Mesendoderm (in vitro differentiated cells): Measurements from ENCODE around the gene KMT2A.
"Not testable (repeated sequence)": the region's sequence is repeated elsewhere in the genome, so short reads cannot be mapped to it uniquely, and the experiment has no call there.

Experiments used
- DNase-seq: peaks from one replicate; pipeline ENCODE4 v3.0.0; 2013
- H2AK5ac ChIP-seq: 2 replicates; pipeline ENCODE4 v1.6.1; 2013; ENCODE audit warnings: low read length, inconsistent platforms
- H2BK120ac ChIP-seq: 2 replicates; pipeline ENCODE4 v1.6.1; 2013; ENCODE audit warnings: low read depth, mild to moderate bottlenecking, low read length, moderate library complexity, mixed read lengths
- H2BK15ac ChIP-seq: replicated peaks from 2 replicates; pipeline ENCODE4 v1.6.1; 2013; ENCODE audit warnings: low read depth, mild to moderate bottlenecking, moderate library complexity
- H2BK5ac ChIP-seq: 2 replicates; pipeline ENCODE4 v1.6.1; 2013; ENCODE audit warnings: low read length, inconsistent platforms
- H3K18ac ChIP-seq: 2 replicates; pipeline ENCODE4 v1.6.1; 2013; ENCODE audit warnings: mild to moderate bottlenecking, low read length, mixed read lengths
- H3K23ac ChIP-seq: one replicate; pipeline ENCODE4 v1.6.1; 2013; ENCODE audit warnings: low read length
- H3K27ac ChIP-seq: 2 replicates; pipeline ENCODE4 v1.5.1; 2013; ENCODE audit warnings: low read depth, mild to moderate bottlenecking, inconsistent platforms, low read length, moderate library complexity
- H3K27me3 ChIP-seq: 2 replicates; pipeline ENCODE4 v1.6.1; 2013; ENCODE audit warnings: low read length, control low read depth, mild to moderate bottlenecking, inconsistent platforms; ENCODE audit not compliant: insufficient read depth, poor library complexity
- H3K36me3 ChIP-seq: 2 replicates; pipeline ENCODE4 v1.6.1; 2013; ENCODE audit warnings: low read length, inconsistent platforms; ENCODE audit not compliant: control insufficient read depth, insufficient read depth
- H3K4ac ChIP-seq: one replicate; pipeline ENCODE4 v1.6.1; 2013; ENCODE audit warnings: low read depth, mild to moderate bottlenecking, low read length, moderate library complexity
- H3K4me1 ChIP-seq: 2 replicates; pipeline ENCODE4 v1.6.1; 2013; ENCODE audit warnings: low read depth, low read length, inconsistent platforms; ENCODE audit not compliant: control insufficient read depth
- H3K4me2 ChIP-seq: 2 replicates; pipeline ENCODE4 v1.6.1; 2013; ENCODE audit warnings: low read length
- H3K4me3 ChIP-seq: 2 replicates; pipeline ENCODE4 v1.5.1; 2013; ENCODE audit warnings: mild to moderate bottlenecking, low read length
- H3K56ac ChIP-seq: one replicate; pipeline ENCODE4 v1.6.1; 2013; ENCODE audit warnings: low read length
- H3K79me1 ChIP-seq: 2 replicates; pipeline ENCODE4 v1.6.1; 2013; ENCODE audit warnings: low read length, inconsistent platforms
- H3K79me2 ChIP-seq: 2 replicates; pipeline ENCODE4 v1.6.1; 2013; ENCODE audit warnings: mild to moderate bottlenecking, low read length; ENCODE audit not compliant: control insufficient read depth, insufficient read depth
- H3K9ac ChIP-seq: 2 replicates; pipeline ENCODE4 v1.6.1; 2013; ENCODE audit warnings: low read length, inconsistent platforms
- H4K5ac ChIP-seq: one replicate; pipeline ENCODE4 v1.6.1; 2013; ENCODE audit warnings: low read length
- H4K8ac ChIP-seq: one replicate; pipeline ENCODE4 v1.6.1; 2013; ENCODE audit warnings: low read depth, mild to moderate bottlenecking, control low read depth, low read length, moderate library complexity
- WGBS: extraction: QIAGEN DNeasy Blood & Tissue Kit; methylation state at CpG from one replicate; pipeline ENCODE4 v1.1.7; 2013; ENCODE audit warnings: low lambda C conversion rate, missing lambda C conversion rate; ENCODE audit not compliant: insufficient coverage; ENCODE audit errors: extremely low coverage; 5-methylcytosine and 5-hydroxymethylcytosine counted together

Gene KMT2A

GRCh38 chr11:118476676-118477075, 40.4 kb downstream of the KMT2A start:
- no peak overlapping the region for H3K9ac ChIP-seq
- H3K4me1 ChIP-seq: no peaks in the 10 kb centered on the region
- no peaks in the 10 kb centered on the region for H3K27me3 ChIP-seq
- H4K5ac ChIP-seq: no peak overlapping the region
- H3K4ac ChIP-seq: no peak overlapping the region
- WGBS: no CpG with 5 or more reads among the region's 7 CpGs
- H2BK120ac ChIP-seq: no peak overlapping the region
- no peak overlapping the region for H4K8ac ChIP-seq
- DNase-seq: no peak
- no peak overlapping the region for H2BK5ac ChIP-seq
- H3K18ac ChIP-seq: no peak overlapping the region
- H3K79me2 ChIP-seq: peaks cover 5% of the 10 kb centered on the region
- H3K56ac ChIP-seq: no peak overlapping the region
- H2AK5ac ChIP-seq: no peak overlapping the region
- no peak overlapping the region for H2BK15ac ChIP-seq
- H3K23ac ChIP-seq: no peak overlapping the region
- H3K79me1 ChIP-seq: peaks cover 11% of the 10 kb centered on the region
- H3K4me3 ChIP-seq: no peak overlapping the region
- no peak overlapping the region for H3K27ac ChIP-seq
- peaks cover 9% of the 10 kb centered on the region for H3K36me3 ChIP-seq
- no peak overlapping the region for H3K4me2 ChIP-seq

- not testable (repeated sequence) for H3K27ac ChIP-seq, H4K5ac ChIP-seq, H3K18ac ChIP-seq, H3K4me2 ChIP-seq, H3K56ac ChIP-seq, DNase-seq, H2BK15ac ChIP-seq, H3K23ac ChIP-seq, H3K4ac ChIP-seq, H4K8ac ChIP-seq, H2BK120ac ChIP-seq, H3K79me1 ChIP-seq, H3K27me3 ChIP-seq, H3K79me2 ChIP-seq, H3K9ac ChIP-seq, H3K4me3 ChIP-seq, H2BK5ac ChIP-seq, H3K4me1 ChIP-seq, H2AK5ac ChIP-seq
- H3K36me3 ChIP-seq: peaks cover 16% of the 10 kb centered on the region
- no CpG with 5 or more reads among the region's 1 CpG for WGBS
Measured at GRCh38 chr11:118481238-118481637, 44.9 kb downstream of the KMT2A start.

GRCh38 chr11:118484405-118484804, 48.1 kb downstream of the KMT2A start:
- H3K27ac ChIP-seq: no peak overlapping the region
- H2BK15ac ChIP-seq: no peak overlapping the region
- H3K18ac ChIP-seq: no peak overlapping the region
- no CpG with 5 or more reads among the region's 3 CpGs for WGBS
- no peak overlapping the region for H3K4me3 ChIP-seq
- H2AK5ac ChIP-seq: no peak overlapping the region
- H2BK120ac ChIP-seq: no peak overlapping the region
- H3K4me2 ChIP-seq: no peak overlapping the region
- no peak overlapping the region for H2BK5ac ChIP-seq
- H3K36me3 ChIP-seq: peaks cover 11% of the 10 kb centered on the region
- H4K8ac ChIP-seq: no peak overlapping the region
- no peak for DNase-seq
- H3K56ac ChIP-seq: no peak overlapping the region
- H3K4me1 ChIP-seq: no peaks in the 10 kb centered on the region
- H3K9ac ChIP-seq: no peak overlapping the region
- no peak overlapping the region for H3K4ac ChIP-seq
- H3K79me1 ChIP-seq: no peaks in the 10 kb centered on the region
- no peaks in the 10 kb centered on the region for H3K27me3 ChIP-seq
- no peak overlapping the region for H3K23ac ChIP-seq
- no peaks in the 10 kb centered on the region for H3K79me2 ChIP-seq
- H4K5ac ChIP-seq: no peak overlapping the region

GRCh38 chr11:118485273-118485672, 49.0 kb downstream of the KMT2A start:
- H3K18ac ChIP-seq: no peak overlapping the region
- no peaks in the 10 kb centered on the region for H3K79me2 ChIP-seq
- H2BK120ac ChIP-seq: no peak overlapping the region
- H2BK5ac ChIP-seq: no peak overlapping the region
- no peak overlapping the region for H3K4me3 ChIP-seq
- no peak overlapping the region for H4K8ac ChIP-seq
- no peak overlapping the region for H3K9ac ChIP-seq
- H3K79me1 ChIP-seq: no peaks in the 10 kb centered on the region
- H3K56ac ChIP-seq: no peak overlapping the region
- no peaks in the 10 kb centered on the region for H3K4me1 ChIP-seq
- H3K4ac ChIP-seq: no peak overlapping the region
- H3K27ac ChIP-seq: no peak overlapping the region
- H3K4me2 ChIP-seq: no peak overlapping the region
- no peak overlapping the region for H2BK15ac ChIP-seq
- H4K5ac ChIP-seq: no peak overlapping the region
- no peak overlapping the region for H3K23ac ChIP-seq
- H3K27me3 ChIP-seq: no peaks in the 10 kb centered on the region
- peaks cover 12% of the 10 kb centered on the region for H3K36me3 ChIP-seq
- no peak for DNase-seq
- H2AK5ac ChIP-seq: no peak overlapping the region

- no peak overlapping the region for H2AK5ac ChIP-seq
- H2BK120ac ChIP-seq: no peak overlapping the region
- H3K56ac ChIP-seq: no peak overlapping the region
- no peak overlapping the region for H4K8ac ChIP-seq
- no peaks in the 10 kb centered on the region for H3K27me3 ChIP-seq
- H3K4ac ChIP-seq: no peak overlapping the region
- H3K18ac ChIP-seq: no peak overlapping the region
- no peaks in the 10 kb centered on the region for H3K4me1 ChIP-seq
- H3K4me3 ChIP-seq: no peak overlapping the region
- no peaks in the 10 kb centered on the region for H3K79me1 ChIP-seq
- peaks cover 12% of the 10 kb centered on the region for H3K36me3 ChIP-seq
- H3K9ac ChIP-seq: no peak overlapping the region
- no peak overlapping the region for H3K27ac ChIP-seq
- no peak overlapping the region for H2BK15ac ChIP-seq
- no peak overlapping the region for H4K5ac ChIP-seq
- DNase-seq: peak; percentile 84
- no peak overlapping the region for H3K23ac ChIP-seq
- no peak overlapping the region for H3K4me2 ChIP-seq
- H2BK5ac ChIP-seq: no peak overlapping the region
- WGBS: no CpG with 5 or more reads among the region's 7 CpGs
- H3K79me2 ChIP-seq: no peaks in the 10 kb centered on the region
Measured at GRCh38 chr11:118488480-118489109, 52.3 kb downstream of the KMT2A start.

- peaks cover 9% of the 10 kb centered on the region for H3K36me3 ChIP-seq
- no peaks in the 10 kb centered on the region for H3K79me1 ChIP-seq
- no peak overlapping the region for H3K4me3 ChIP-seq
- no peak overlapping the region for H4K5ac ChIP-seq
- H2BK15ac ChIP-seq: no peak overlapping the region
- no peaks in the 10 kb centered on the region for H3K79me2 ChIP-seq
- WGBS: no CpG with 5 or more reads among the region's 4 CpGs
- H3K4ac ChIP-seq: no peak overlapping the region
- no peak overlapping the region for H2AK5ac ChIP-seq
- no peaks in the 10 kb centered on the region for H3K27me3 ChIP-seq
- no peak overlapping the region for H2BK5ac ChIP-seq
- H3K23ac ChIP-seq: no peak overlapping the region
- no peak overlapping the region for H3K4me2 ChIP-seq
- no peak overlapping the region for H3K27ac ChIP-seq
- H2BK120ac ChIP-seq: no peak overlapping the region
- no peaks in the 10 kb centered on the region for H3K4me1 ChIP-seq
- DNase-seq: no peak
- no peak overlapping the region for H3K9ac ChIP-seq
- no peak overlapping the region for H4K8ac ChIP-seq
- no peak overlapping the region for H3K56ac ChIP-seq
- H3K18ac ChIP-seq: no peak overlapping the region
Measured at GRCh38 chr11:118491041-118491440, 54.7 kb downstream of the KMT2A start.
